Endometrium (tissue), 2 donors: ENCODE measurements around the gene NIPA2.

Experiments used
- FAIRE-seq: peaks from 2 replicates; lab custom pipeline; 2012; peaks lifted over from hg19 to GRCh38; lab: Jason Lieb, UNC
- donor health status: control.
- donor health status: control.

The NIPA2 gene

GRCh38 chr15:22877607-22878006, 39.1 kb downstream of the NIPA2 start:
- FAIRE-seq, result no peak

- FAIRE-seq, result no peak
Observed at GRCh38 chr15:22878103-22878502, 39.6 kb downstream of the NIPA2 start.

GRCh38 chr15:22880068-22880980, 41.9 kb downstream of the NIPA2 start:
- no peak for FAIRE-seq

DNA sequence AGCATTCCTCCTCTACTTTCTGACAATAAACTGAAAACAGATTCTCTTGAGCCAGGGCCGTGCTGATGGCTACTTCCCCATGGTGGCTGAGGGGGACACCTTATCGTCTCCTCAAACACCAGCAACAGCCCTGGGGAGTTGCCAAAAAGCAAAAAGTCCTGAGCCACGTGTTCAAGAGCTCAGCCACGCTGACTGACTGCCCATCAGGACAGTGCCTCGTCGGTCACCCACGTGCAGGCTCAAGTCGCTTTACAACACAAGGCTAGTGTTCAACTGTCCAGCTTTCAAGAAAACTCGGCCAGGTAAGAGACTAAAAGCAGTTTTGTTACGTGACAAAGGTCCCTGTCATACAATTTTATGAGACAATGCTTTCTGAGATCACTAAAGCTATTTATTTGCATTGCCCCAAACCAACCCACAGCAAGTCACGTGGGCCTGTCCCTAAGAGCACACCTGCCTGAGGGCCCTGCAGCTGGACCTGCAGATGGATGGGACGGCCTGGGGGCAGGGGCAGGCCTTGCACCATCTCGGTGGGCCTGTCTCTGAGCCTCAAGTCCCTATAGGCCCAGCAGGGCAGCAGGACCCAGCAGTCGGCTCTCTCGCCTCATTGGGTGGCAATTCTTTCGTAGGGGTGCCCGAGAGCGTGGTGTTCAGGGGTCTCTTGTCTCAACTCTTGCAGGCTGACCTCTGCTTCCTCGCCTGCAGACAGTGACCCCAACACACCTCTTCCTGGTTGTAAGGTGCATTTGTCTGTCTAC, 42.7 kb downstream of the NIPA2 start:
- no peak for FAIRE-seq

GRCh38 chr15:22881739-22882440, 43.4 kb downstream of the NIPA2 start:
- FAIRE-seq, result no peak

GRCh38 chr15:22883196-22883595, 44.7 kb downstream of the NIPA2 start:
- no peak for FAIRE-seq

DNA sequence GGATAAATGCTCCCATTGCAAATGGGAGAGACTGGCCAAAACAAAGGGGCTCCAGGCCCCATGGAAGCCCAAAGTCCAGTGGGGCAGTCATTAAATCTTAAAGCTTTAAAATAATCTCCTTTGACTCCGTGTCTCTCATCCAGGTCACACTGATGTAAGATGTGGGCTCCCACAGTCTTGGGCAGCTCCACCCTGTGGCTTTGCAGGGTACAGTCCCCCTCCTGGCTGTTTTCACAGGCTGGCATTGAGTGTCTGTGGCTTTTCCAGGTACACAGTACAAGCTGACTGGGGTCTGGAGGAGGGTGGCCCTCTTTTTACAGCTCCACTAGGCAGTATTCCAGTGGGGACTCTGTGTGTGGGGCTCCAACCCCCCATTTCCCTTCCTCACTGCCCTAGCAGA, 45.9 kb downstream of the NIPA2 start:
- no peak for FAIRE-seq

DNA sequence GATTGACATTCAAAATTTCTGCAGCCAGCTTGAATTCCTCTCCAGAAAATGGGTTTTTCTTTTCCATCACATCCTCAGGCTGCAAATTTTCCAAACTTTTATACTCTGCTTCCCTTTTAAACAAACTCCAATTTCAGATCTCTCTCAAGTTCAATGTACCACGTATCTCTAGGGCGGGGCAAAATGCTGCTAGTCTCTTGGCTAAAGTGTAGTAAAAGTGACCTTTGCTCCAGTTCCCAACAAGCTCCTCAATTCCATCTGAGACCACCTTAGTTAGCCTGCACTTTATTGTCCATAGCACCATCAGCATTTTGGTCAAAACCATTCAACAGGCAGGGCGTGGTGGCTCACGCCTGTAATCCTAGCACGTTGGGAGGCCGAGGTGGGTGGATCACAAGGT, 46.7 kb downstream of the NIPA2 start:
- FAIRE-seq, result no peak

GRCh38 chr15:22887157-22887951, 48.9 kb downstream of the NIPA2 start:
- FAIRE-seq, result no peak

DNA sequence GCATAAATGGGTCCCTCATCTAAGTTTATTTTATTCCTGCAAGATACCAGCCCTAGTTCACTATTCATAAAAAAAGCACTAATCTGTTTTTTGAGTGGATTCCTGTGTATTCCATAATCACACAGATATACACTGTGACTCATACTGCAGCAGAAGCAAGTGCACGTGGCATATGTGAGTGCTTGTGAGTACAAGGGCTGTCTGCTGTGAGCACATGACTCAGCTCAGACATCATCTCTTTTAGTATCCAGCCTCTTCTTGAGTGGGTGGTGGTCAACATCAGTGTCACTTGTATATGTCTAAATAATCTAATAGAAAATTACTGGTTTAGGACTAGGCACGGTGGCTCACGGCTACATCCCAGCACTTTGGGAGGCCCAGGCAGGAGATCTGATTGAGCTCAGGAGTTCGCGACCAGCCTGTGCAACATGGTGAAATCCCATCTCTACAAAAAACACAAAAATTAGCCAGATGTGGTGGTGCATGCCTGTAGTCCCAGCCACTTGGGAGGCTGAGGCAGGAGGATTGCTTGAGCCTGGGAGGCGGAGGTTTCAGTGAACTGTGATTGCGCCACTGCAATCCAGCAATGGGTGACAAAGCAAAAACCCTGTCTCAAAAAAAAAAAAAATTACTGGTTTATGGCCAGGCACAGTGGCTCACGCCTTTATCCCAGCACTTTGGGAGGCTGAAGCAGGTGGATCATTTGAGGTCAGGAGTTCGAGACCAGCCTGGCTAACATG, 49.8 kb downstream of the NIPA2 start:
- no peak for FAIRE-seq

DNA sequence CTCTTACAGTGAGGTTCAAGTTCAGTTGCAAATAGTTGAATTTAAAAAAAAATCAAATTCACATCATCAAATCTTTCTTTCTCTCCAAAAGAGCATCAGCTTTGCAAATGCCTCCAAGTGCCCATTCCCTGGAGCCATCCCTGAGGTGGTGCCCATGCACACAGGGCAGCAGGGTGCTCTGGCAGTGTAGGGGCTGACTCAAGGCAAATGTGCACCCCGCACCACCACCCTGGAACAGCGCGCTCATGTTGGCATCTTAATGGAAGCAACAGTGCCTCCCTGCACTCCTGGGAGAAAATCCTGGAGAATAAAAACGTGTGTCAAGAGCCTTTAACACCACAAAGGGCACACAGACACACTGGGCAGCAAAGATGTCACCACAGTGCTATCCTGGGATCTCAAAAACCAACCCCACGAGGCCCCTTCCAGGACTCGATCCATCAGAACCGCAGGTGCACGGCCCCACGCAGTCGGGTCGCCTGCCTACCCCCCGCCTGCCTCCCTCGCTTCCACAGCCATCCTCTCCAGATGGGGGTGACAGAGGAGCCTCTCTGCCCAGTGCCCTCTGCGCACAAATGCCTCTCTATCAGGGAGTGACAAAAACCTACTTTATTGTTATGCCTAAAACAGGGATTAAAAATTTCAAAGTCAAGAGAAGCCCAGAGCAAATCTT, 50.8 kb downstream of the NIPA2 start:
- no peak for FAIRE-seq

- FAIRE-seq, result no peak
Observed at GRCh38 chr15:22890296-22890695, 51.8 kb downstream of the NIPA2 start.

GRCh38 chr15:22891426-22892210, 53.2 kb downstream of the NIPA2 start:
- no peak for FAIRE-seq

GRCh38 chr15:22892333-22892732, 53.9 kb downstream of the NIPA2 start:
- FAIRE-seq, result no peak

DNA sequence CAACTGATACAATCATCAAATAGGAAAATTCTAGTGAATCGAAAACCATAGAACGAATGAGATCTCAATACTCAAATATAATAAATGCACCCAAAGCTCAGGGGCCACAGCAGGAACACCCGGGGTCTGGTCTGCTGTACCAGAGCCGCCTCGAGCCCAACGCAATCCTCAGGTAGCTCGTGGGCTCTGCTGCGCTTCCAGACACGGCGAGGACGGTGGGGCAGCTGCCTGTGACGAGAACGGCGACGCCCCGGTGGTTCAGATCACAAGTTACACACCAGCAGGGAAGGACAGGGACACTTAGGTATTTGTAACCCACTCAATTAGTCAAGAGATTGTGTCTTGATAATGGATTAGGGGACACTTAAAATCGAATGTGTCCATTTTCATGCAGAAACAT, 54.6 kb downstream of the NIPA2 start:
- FAIRE-seq, result no peak

DNA sequence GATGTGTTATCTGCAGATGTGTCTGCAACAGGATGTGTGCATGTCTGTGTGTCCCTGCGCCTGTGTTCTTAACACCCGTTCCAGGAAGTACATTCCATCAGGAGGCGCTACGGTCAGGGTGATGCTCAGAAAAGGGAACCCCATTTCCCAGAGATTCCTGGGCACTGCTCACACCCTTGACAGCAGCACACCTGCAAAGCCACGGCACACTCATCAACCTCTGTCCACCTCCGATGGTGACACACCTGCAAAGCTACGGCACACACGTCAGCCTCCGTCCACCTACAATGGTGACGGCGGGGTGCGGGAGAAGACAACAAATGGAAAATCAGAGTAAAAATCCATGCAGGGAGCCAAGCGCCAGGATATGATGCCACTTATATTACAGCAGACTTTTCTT, 55.4 kb downstream of the NIPA2 start:
- FAIRE-seq, result no peak

DNA sequence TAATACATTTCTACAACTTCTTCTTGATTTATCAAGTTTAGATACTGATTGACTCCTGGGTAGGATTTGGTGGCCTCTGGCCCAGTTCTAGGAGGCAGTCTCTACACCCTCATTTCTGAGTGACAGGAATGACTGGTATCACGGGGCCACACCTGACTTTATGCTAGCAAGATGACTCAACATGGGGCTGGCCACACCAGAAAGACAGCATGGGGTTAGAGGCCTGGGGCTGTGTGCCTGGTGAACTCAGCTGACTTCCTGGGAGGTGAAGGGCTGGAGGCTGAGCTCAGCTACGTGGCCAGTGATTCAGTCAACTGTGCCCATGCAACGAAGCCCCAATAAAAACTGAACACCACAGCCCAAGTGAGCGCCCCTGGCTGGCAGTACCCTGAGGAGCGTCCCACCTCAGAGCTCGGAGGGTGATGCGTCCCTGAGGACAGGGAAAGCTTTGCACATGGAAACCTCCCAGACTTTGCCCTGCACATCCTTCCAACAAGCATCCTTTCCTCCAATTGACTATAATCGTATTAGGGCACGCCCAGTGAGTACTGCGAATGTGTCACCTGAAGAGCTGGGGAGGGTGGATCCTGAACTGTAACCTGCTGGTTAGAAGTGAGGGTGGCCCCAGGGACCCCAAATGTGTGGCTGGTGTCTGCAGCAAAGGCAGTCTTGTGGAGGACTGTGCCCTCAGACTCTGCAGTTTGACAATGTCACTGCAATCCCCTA, 57.2 kb downstream of the NIPA2 start:
- no peak for FAIRE-seq

DNA sequence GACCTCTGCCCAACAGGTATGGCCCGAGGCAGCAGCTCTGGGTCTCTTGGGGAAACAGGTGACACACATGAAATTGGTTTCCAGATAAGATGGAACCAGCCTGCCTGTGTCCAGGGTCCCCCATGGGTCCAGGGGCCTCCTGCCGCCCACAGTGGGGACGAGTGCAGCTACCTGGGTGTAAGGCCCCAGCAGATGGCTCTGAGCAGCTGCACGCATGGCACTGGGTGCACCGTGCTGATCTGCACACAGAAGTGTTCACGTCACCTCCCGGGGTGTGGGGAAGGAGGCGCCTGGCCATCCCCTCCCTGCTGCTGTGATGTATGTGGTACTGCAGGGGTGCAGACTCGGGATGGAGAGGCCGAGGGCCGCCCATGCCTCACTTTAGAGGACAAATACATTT, 63.6 kb downstream of the NIPA2 start:
- FAIRE-seq, result no peak

- FAIRE-seq, result no peak
Observed at GRCh38 chr15:22902578-22902977, 64.1 kb downstream of the NIPA2 start.
